ENCODE results near the gene EML4. TPM values are rescaled to one million over a fixed set of nuclear protein-coding genes. Genes with fewer than 3 reads are reported as not detected.

Gene EML4
- total RNA-seq, 1 experiment from 2014 or later, result 93.7 TPM

DNA sequence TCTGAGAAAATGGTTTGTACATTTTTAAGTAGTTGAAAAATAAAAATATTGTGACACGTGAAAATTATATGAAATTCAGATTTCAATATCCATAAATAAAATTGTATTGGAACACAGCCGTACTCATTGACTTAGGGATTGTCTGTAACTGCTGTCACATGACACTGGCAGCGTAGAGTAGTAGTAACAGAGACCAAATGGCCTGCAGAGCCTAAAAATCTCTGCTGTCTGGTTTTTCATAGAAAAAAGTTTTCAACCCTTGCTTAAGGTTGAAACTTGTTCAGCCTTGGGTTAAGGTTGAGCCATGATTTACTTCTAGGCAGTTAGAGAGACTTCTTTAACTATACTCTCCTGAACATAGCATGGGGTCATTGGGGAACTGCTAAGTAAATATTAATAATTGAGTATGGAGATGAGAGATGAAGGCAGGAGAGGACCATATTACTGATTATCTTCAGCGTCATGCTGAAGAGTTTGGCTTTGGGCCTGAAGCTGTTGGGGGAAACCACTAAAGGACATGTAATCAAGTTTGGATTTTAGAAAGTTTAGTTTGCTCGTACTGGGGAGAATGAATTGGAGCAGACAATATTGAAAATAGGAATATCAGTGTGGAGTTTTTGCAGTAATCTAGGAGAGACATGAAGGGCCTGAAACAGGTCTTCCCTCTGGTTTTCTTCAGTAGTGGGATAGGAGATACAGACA is 16.2 kb downstream of the EML4 start:
- H3K4me3 ChIP-seq (ENCODE audit: low read depth, low read length, poor library complexity, severe bottlenecking), result no peak overlapping the region
- H3K36me3 ChIP-seq (ENCODE audit: insufficient read depth, low read length, poor library complexity, severe bottlenecking), result no peaks in the 10 kb centered on the region
- intact Hi-C loops (cut with micrococcal nuclease; ENCODE audit: unreplicated experiment), result no loop called here
- H3K9me3 ChIP-seq (ENCODE audit: low read depth, low read length, poor library complexity, severe bottlenecking), result no peaks in the 10 kb centered on the region
- POLR2A ChIA-PET (ENCODE audit: low non-redundant PET), result interaction anchor here (0.7 kb wide), 1 partner anchor 12 kb away, joined by 5 read pairs; no protein-coding TSS in a partner anchor
- CTCF ChIA-PET, result no interaction called here
- peaks cover 5% of the 10 kb centered on the region for H3K4me1 ChIP-seq (ENCODE audit: insufficient read depth, low read length, poor library complexity, severe bottlenecking)
- BruUV-seq (replicated peaks), result no TSS peak
- no peak for TF ChIP-seq EZH2 (IDR thresholded peaks at IDR 0.05; ENCODE audit: borderline replicate concordance, low read depth, low read length, poor library complexity, severe bottlenecking)
- TF ChIP-seq, protein P1, sequence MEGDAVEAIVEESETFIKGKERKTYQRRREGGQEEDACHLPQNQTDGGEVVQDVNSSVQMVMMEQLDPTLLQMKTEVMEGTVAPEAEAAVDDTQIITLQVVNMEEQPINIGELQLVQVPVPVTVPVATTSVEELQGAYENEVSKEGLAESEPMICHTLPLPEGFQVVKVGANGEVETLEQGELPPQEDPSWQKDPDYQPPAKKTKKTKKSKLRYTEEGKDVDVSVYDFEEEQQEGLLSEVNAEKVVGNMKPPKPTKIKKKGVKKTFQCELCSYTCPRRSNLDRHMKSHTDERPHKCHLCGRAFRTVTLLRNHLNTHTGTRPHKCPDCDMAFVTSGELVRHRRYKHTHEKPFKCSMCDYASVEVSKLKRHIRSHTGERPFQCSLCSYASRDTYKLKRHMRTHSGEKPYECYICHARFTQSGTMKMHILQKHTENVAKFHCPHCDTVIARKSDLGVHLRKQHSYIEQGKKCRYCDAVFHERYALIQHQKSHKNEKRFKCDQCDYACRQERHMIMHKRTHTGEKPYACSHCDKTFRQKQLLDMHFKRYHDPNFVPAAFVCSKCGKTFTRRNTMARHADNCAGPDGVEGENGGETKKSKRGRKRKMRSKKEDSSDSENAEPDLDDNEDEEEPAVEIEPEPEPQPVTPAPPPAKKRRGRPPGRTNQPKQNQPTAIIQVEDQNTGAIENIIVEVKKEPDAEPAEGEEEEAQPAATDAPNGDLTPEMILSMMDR (conservative IDR thresholded peaks at IDR 0.05; ENCODE audit: low read depth, low read length), result no peak
- H3K27me3 ChIP-seq (replicated peaks; ENCODE audit: insufficient read depth, low read depth, low read length, poor library complexity), result no peaks in the 10 kb centered on the region
- H3K27ac ChIP-seq (ENCODE audit: low read depth, low read length, poor library complexity, severe bottlenecking), result no peak overlapping the region
- no peak for DNase-seq (ENCODE audit: low spot score)

GRCh38 chr2:42186366-42186765 is 17.2 kb downstream of the EML4 start:
- Histone ChIP-seq H3K27ac (ENCODE audit: low read depth, low read length, poor library complexity, severe bottlenecking) (no peak overlapping the region), H3K27me3 (replicated peaks; ENCODE audit: insufficient read depth, low read depth, low read length, poor library complexity) (no peaks in the 10 kb centered on the region), H3K4me3 (ENCODE audit: low read depth, low read length, poor library complexity, severe bottlenecking) (no peak overlapping the region), H3K4me1 (ENCODE audit: insufficient read depth, low read length, poor library complexity, severe bottlenecking) (no peaks in the 10 kb centered on the region), H3K9me3 (ENCODE audit: low read depth, low read length, poor library complexity, severe bottlenecking) (no peaks in the 10 kb centered on the region), H3K36me3 (ENCODE audit: insufficient read depth, low read length, poor library complexity, severe bottlenecking) (no peaks in the 10 kb centered on the region)
- intact Hi-C loops (cut with micrococcal nuclease; ENCODE audit: unreplicated experiment), result no loop called here
- BruUV-seq (replicated peaks), result no TSS peak
- ChIA-PET CTCF (no interaction called here), POLR2A (ENCODE audit: low non-redundant PET) (interaction anchor here (0.7 kb wide), 1 partner anchor 13 kb away, joined by 5 read pairs; no protein-coding TSS in a partner anchor)
- DNase-seq (ENCODE audit: low spot score), result no peak
- TF ChIP-seq EZH2 (IDR thresholded peaks at IDR 0.05; ENCODE audit: borderline replicate concordance, low read depth, low read length, poor library complexity, severe bottlenecking), result no peak
- TF ChIP-seq, protein P1 (conservative IDR thresholded peaks at IDR 0.05; ENCODE audit: low read depth, low read length), result no peak

DNA sequence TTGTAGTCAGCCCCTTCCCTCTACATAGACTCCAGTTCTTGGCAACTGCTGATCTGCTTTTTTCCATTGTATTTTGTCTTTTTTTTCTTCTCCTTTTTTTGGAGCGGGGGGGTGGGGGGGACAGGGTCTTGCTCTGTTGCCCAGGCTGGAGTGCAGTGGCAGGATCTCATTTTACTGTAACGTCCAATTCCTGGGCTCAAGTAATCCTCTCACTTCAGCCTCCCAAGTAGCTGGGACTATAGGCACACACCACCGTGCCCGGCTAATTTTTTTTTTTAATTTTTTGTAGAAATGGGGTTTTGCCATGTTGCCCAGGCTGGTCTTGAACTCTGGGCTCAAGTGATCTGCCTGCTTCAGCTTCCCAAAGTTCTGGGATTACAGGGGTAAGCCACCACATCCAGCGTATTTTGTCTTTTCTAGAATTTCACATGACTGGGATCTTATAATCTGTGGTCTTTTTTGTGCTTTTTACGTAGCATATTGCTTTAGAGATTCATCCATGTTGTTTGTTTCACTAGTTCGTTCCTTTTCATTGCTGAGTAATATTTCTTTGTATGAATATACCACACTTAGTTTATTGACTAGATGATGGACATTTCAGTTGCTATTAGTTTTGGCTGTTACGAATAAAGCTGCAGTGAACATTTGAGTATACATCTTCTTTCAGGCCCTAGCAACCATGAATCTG is 17.9 kb downstream of the EML4 start:
- Histone ChIP-seq H3K27ac (ENCODE audit: low read depth, low read length, poor library complexity, severe bottlenecking) (no peak overlapping the region), H3K4me3 (ENCODE audit: low read depth, low read length, poor library complexity, severe bottlenecking) (no peak overlapping the region), H3K36me3 (ENCODE audit: insufficient read depth, low read length, poor library complexity, severe bottlenecking) (no peaks in the 10 kb centered on the region), H3K27me3 (replicated peaks; ENCODE audit: insufficient read depth, low read depth, low read length, poor library complexity) (no peaks in the 10 kb centered on the region), H3K9me3 (ENCODE audit: low read depth, low read length, poor library complexity, severe bottlenecking) (no peaks in the 10 kb centered on the region), H3K4me1 (ENCODE audit: insufficient read depth, low read length, poor library complexity, severe bottlenecking) (no peaks in the 10 kb centered on the region)
- ChIA-PET POLR2A (ENCODE audit: low non-redundant PET) (no interaction called here), CTCF (no interaction called here)
- BruUV-seq (replicated peaks), result no TSS peak
- no peak for DNase-seq (ENCODE audit: low spot score)
- TF ChIP-seq EZH2 (IDR thresholded peaks at IDR 0.05; ENCODE audit: borderline replicate concordance, low read depth, low read length, poor library complexity, severe bottlenecking), result no peak
- TF ChIP-seq, protein P1 (conservative IDR thresholded peaks at IDR 0.05; ENCODE audit: low read depth, low read length), result no peak
- intact Hi-C loops (cut with micrococcal nuclease; ENCODE audit: unreplicated experiment), result no loop called here

All from A673 (cell line).